HEK293 (cell line): ENCODE results near the gene VSIG10L.

Experiments used
- ZNF391 ChIP-seq: fragments of 450-650 bp; formaldehyde crosslinking; IDR thresholded peaks from 2 replicates; pipeline ENCODE4 v1.5.1; 2016; ENCODE audit warnings: low read depth, missing biosample characterization, missing genetic modification characterization, borderline replicate concordance
- ZNF791 ChIP-seq: fragments of 450-650 bp; formaldehyde crosslinking; IDR thresholded peaks from 2 replicates; pipeline ENCODE4 v1.5.1; 2016; ENCODE audit warnings: missing biosample characterization, missing genetic modification characterization

GRCh38 chr19:51326216-51327065, 15.5 kb downstream of the VSIG10L start:
- no peak for TF ChIP-seq ZNF391 (tag by site-specific recombination)
- TF ChIP-seq ZNF791 (tag by site-specific recombination) = no peak
